NCI-H1105 treated with DMSO at 0.1 percent for 48 hours (cell line): ENCODE results near the gene TTC4.

Source experiments
- DNase-seq: peaks from one replicate; lab custom pipeline; 2025; lab: John Stamatoyannopoulos, UW

TTC4 gene

GRCh38 chr1:54705153-54705552 is 10.5 kb upstream of the TTC4 start:
- no peak for DNase-seq

DNA sequence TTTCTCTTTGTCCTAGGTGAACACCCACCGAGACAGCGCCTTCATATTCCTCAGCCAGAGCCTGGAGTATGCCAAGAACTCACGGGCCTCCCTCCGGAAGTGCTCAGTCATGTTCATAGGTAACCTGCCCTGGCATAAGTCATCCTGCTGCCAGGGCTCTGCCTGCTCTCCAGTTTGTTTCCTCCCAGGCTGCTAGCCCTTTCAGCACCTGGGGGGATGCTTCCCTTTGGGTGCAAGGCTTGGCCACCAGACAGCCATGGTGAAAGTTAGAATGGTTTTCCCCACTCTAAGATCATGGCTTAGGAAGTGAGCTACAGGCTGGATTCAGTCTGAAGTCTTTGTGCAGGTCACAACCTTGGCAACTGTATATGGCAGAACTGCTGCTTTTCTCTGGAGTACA is 9.2 kb upstream of the TTC4 start:
- DNase-seq = no peak

DNA sequence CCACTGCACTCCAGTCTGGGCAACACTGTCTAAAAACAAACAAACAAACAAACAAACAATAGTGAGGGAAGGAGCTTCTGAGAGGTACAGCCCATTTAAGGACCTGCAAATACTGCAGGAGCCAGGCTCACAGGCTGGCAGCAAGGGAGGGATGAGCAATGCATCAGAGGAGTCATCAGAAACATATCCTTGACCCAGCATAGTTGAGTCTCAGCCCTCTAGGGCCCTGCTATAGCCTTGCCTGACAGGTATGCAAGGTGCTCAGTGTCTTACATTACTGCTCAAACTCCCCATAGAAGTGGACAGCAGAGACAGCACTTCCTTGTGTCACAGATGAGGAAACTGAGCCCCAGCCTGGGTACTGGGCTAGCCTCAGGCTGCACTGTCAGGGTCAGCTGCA is 7.3 kb upstream of the TTC4 start:
- no peak for DNase-seq

DNA sequence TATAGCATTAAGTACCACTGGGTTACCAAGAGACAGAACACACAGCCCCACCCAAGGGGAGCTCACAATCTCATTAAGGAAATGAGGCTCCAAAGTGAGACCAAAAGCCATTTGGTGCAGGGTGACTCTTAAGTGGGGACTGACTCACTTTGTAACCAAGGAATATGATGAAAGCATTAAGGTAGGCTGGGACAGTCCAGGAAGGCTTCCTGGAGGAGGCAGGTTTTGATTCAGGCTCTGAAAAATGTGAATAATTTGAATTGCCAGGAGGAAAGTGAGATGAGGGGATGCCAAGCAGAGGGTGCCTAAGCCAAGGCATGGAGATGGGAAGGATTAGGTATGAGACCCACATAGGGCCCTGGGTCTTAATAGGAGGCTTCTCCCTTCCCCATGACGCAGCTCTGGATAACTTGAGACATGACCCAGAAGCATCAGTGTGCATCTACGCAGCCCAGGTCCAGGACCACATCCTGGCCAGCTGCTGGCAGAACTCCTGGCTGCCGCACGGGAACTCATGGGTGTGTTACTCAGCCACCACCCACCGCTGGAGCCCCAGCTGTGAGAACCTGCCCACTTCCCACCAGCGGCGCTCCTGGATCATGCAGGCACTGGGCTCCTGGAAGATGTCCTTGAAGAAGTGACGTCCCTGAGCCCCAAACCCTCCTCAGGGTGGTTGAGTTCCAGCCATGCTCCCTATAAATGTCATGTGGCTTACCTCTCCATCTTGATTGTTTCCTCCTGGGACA is 5.9 kb upstream of the TTC4 start:
- DNase-seq = no peak

GRCh38 chr1:54710434-54710833 is 5.2 kb upstream of the TTC4 start:
- no peak for DNase-seq

GRCh38 chr1:54710841-54711240 is 4.8 kb upstream of the TTC4 start:
- no peak for DNase-seq

DNA sequence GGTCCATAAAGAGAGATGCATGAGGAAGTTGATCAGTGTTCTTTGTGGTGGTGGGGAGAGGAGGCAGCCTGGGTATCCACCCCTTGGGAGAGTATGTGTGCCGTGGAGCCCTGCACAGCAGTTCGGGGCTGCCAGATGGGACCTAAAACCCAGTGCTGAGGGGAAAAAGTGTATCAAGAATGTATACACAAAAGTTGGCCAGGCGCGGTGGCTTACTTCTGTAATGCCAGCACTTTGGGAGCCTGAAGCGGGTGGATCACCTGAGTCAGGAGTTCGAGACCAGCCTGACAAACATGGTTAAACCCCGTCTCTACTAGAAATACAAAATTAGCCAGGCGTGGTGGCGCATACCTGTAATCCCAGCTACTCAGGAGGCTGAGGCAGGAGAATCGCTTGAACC is 4.1 kb upstream of the TTC4 start:
- DNase-seq = no peak

- no peak for DNase-seq
Measured at GRCh38 chr1:54714881-54715492, 674 bp upstream of the TTC4 start.

DNA sequence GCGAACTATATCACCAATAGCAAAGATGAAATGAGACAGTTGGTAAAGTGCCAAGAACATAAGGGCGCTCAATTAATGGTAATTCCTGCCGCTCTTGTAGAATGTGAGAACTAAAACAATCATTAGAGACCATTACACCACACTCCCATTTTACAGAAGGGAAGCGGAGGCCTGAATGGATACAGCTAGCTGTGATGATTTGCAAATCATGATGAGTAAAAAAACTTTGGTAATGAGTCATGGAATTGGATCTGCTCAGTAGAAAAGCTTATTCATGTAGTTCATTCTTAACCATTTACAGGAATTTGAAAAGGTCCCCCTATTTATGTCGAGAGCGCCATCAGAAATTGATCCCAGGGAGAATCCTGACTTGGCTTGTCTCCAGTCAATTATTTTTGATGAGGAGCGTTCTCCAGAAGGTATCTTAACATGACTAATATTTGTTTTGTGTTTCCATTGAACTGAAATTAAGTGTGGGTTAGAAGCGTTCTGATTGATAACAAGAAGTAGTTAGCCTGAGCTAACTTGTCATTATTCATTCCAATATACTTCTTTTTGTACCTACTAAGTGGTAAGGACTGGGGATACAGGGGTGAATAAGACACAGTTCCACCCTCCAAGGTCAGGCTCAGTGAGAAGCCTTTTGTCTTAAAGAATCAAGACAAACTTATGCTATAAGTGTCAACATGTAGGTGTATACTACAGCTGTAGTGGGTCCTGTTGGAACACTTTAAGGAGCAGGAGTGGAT is 812 bp downstream of the TTC4 start:
- no peak for DNase-seq

- no peak for DNase-seq
Measured at GRCh38 chr1:54721719-54722118, 6.1 kb downstream of the TTC4 start.

DNA sequence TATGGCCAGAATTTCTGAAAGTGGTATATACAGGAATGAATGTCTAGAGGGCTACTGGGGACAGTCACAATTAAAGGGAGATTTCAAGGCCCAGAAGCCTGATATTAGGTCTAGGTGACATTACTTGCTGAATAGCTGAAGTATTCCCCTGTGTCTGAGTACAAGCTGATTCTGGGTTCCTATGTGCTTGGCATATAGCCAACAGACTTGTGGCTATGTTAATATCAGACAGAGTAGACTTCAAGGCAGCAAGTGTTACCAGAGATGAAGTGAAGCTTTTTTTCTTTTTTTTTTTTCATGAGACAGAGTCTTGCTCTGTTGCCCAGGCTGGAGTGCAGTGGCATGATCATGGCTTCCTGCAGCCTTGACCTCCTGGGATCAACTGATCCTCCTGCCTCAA is 8.3 kb downstream of the TTC4 start:
- DNase-seq = peak; percentile 3

GRCh38 chr1:54724771-54725170 is 9.1 kb downstream of the TTC4 start:
- DNase-seq = no peak

GRCh38 chr1:54728027-54728426 is 12.4 kb downstream of the TTC4 start:
- no peak for DNase-seq

DNA sequence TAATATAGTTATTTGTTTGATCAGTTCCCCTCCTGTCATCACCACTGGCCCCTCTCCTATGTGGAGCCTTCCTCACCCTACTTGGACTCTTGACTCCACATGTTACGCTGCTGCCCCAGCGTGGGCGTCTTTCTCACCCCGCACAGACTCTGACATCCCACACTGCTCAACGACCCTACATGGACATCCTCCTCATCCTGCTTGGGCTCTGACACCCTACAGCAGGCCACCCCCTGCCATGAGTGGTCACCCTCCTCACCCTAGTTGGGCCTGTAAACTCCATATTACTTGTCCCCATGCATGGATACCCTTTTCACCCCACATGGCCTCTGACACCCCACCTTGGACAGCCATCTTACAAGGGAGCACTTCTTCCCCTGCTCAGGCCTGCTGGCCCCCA is 21.0 kb downstream of the TTC4 start:
- DNase-seq = no peak

GRCh38 chr1:54738244-54738643 is 22.6 kb downstream of the TTC4 start:
- DNase-seq = no peak

GRCh38 chr1:54741531-54741930 is 25.9 kb downstream of the TTC4 start:
- no peak for DNase-seq

DNA sequence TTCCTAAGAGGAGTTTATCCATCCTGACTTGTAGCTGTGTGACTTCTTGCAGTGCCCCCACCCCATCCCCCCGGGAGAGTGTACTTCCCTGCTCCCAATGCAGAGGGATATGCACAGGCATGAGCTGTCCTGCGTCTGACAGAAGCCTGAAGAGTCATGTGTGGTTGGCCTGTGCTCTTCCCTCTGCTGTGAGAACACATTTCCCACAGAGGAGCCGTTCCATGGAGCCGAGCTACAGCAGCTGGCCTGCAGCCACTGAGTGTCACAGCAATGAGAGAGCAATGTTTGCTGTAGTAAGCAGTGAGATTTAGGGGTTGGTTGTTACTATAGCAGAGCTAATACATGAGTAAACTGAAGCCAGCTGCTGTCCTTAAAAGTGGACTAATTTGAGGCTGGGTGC is 26.6 kb downstream of the TTC4 start:
- DNase-seq = no peak

DNA sequence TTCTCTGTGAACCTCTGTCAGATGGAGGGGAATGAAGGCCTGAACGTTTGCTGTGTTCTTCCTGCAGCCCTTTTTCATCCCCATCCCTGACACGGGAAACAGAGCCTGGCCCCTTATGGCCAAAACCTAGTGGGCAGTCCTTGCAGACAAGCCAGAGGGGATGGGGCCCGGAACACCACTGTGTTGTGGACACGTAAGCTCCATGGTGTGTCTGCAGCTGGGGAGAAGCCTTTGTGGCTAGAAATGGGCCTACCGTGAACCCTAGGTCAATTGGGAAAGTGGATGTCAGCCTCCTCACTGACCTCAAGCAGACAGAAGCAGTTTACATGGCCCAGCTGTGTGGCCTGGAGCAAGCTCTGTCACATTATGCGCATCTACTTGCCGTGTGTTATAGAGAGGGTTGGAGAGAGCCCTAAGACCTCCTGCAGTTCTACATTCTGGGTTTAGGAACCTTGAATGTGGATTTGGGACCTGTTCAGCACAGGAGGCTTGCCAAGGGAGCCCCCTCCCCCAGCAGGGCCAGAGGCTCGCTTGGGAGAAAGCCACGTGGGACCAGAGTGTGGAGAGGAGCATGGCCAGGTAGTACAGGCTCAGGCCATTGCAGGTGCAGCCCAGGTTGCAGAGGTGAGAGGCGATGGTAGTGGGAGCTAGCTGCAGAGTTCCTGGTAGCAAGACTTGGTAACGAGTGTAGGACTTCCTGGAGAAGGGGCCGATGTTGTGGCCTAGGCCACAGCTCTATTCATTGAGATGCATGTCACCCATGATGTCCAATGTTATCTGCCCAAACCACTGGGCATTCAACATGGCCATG is 28.0 kb downstream of the TTC4 start:
- DNase-seq = no peak

DNA sequence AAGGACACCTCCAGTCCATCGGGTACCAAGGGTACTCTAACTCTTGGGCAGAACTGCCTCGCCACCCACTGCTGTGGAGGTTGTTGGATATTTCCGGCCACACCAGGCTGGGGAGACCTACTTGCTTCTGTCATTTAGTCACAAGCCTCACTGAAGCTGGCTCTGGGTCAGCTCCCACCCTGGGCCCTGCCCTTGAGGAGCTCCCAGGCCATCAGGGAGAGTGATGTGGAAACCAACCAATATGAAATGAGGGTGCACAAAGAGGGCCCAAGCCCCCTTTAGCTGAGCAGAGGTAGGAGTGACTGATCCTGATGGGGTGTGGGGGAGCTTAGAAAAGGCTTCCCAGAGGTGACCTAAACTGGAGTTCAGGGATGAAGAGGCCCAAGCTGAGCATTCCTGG is 29.0 kb downstream of the TTC4 start:
- no peak for DNase-seq

- no peak for DNase-seq
Measured at GRCh38 chr1:54745274-54745673, 29.6 kb downstream of the TTC4 start.

DNA sequence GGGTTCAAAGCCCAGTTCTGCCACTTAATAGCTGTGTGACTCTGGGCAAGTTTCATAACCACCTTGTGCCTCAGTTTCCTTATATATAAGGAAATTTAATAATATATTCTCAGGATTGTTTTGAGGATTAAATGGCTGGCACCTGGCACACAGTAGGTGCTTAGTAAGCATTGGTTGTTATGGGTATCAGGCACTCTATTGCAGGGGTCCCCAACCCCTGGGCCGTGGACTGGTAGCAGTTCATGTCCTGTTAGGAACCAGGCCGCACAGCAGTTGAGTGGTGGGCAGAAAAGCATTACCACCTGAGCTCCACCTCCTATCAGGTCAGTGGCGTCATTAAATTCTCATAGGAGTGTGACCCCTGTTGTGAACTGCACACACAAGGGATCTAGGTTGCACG is 30.2 kb downstream of the TTC4 start:
- no peak for DNase-seq

DNA sequence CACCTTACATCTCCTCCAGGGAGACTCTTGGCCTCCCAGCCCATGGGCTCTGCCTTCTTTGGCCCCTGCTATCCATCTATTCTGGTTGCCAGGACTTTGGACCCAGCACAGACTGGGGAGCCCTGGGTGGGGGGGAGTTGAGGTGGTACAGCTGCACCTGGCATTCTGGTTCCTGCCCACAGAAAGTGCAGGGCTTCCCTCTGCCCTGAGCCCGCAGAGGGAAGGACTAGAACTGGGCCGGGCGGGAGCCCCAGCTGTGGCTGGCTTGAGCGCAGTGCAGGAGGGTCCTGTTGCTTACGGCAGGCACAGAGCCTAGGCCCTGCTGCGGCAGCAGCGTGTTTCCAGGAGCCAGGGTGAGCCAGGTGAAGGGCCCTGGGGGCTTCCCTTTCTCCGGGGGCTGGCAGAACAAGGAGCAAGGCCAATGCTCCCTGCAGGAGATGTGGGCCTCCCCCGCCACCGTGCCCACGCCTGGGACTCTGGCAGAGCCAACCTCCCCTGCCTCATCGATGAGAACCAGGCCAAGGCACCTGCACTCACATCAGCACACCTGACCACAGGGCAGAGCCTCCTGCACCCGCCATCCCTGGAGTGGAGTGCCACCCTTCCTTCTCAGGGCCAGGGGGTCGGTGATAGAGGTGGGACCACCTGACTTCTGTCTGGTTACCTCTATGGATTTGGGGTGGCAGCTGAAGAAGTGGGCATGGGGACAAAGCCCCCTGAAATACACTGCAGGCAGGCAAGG is 32.6 kb downstream of the TTC4 start:
- no peak for DNase-seq
